K562 (cell line): ENCODE results near the gene VARS1. TPM values are rescaled to one million over a fixed set of nuclear protein-coding genes. Genes with fewer than 3 reads are reported as not detected.

Experiments
- CREM ChIP-seq: IDR thresholded peaks from 2 replicates; pipeline ENCODE4 v1.6.1; 2014; ENCODE audit warnings: antibody characterized with exemption, low read depth
- ESRRB ChIP-seq: fragments of 250-450 bp; sonication (Bioruptor Pico); IDR thresholded peaks from 2 replicates; pipeline ENCODE4 v1.5.0; 2020; ENCODE audit warnings: mild to moderate bottlenecking, moderate library complexity, borderline replicate concordance
- GATA2 ChIP-seq: sonication (generic); formaldehyde crosslinking; IDR thresholded peaks from 2 replicates; pipeline ENCODE4 v1.4.0; 2020; ENCODE audit warnings: mild to moderate bottlenecking, missing genetic modification reagents
- HDAC6 ChIP-seq: IDR thresholded peaks from 2 replicates; pipeline ENCODE4 v1.6.1; 2012; ENCODE audit warnings: low read depth, mild to moderate bottlenecking, control low read depth, inconsistent platforms, low read length, moderate library complexity
- HMGN3 ChIP-seq: IDR thresholded peaks from 2 replicates; pipeline ENCODE4 v1.6.1; 2011; ENCODE audit warnings: borderline replicate concordance, low read depth, mild to moderate bottlenecking, mixed read lengths, low read length; ENCODE audit not compliant: insufficient read length; ENCODE audit errors: extremely low read depth
- ILK ChIP-seq: fragments of 450-650 bp; IDR thresholded peaks from 2 replicates; pipeline ENCODE4 v1.6.1; 2016; ENCODE audit warnings: missing genetic modification characterization, low read depth, mild to moderate bottlenecking, missing compliant biosample characterization, moderate library complexity, borderline replicate concordance
- MCM7 ChIP-seq, 2 experiments: fragments of 450-650 bp; IDR thresholded peaks; 2 replicates each; pipeline ENCODE4 v1.6.1; 2016 to 2018
- MYBL2 ChIP-seq, 2 experiments: fragments of 450-650 bp in 1 of 2; sonication (generic) in 1 of 2; formaldehyde crosslinking in 1 of 2; IDR thresholded peaks; 2 replicates each; pipeline versions ENCODE4 v1.6.1 to v1.8.1; 2017 to 2022; ENCODE audit warnings: borderline replicate concordance in 1 of 2, inconsistent platforms in 1 of 2, low read depth in 1 of 2, mild to moderate bottlenecking in 1 of 2, missing genetic modification reagents in 1 of 2, moderate library complexity in 1 of 2
- NFE2L1 ChIP-seq: fragments of 450-650 bp; IDR thresholded peaks from 2 replicates; pipeline ENCODE4 v1.6.1; 2016; ENCODE audit warnings: missing genetic modification characterization, low read depth, mild to moderate bottlenecking, missing compliant biosample characterization, moderate library complexity, borderline replicate concordance
- NR2C2 ChIP-seq, 2 experiments: fragments of 200-800 bp in 1 of 2; sonication (Bioruptor generic) in 1 of 2; sonication (generic) in 1 of 2; formaldehyde crosslinking in 1 of 2; IDR thresholded peaks; 2 replicates each; pipeline versions ENCODE4 v1.6.1 to v1.8.0; 2016 to 2022; ENCODE audit warnings: mild to moderate bottlenecking in 1 of 2, missing compliant biosample characterization in 1 of 2, missing genetic modification characterization in 1 of 2, missing genetic modification reagents in 1 of 2
- POLR2AphosphoS2 ChIP-seq: IDR thresholded peaks from 2 replicates; pipeline ENCODE4 v1.6.1; 2012; ENCODE audit warnings: low read length, improper control_type of control experiment
- POLR3G ChIP-seq: IDR thresholded peaks from 2 replicates; pipeline ENCODE4 v1.6.1; 2011; ENCODE audit not compliant: insufficient read length, insufficient replicate concordance; ENCODE audit errors: extremely low read depth
- PRMT5 ChIP-seq: sonication (generic); formaldehyde crosslinking; IDR thresholded peaks from 2 replicates; pipeline ENCODE4 v1.5.0; 2020; ENCODE audit warnings: missing genetic modification reagents
- RB1 ChIP-seq: fragments of 450-650 bp; IDR thresholded peaks from 2 replicates; pipeline ENCODE4 v1.6.1; 2017; ENCODE audit warnings: low read depth, mild to moderate bottlenecking
- RFX5 ChIP-seq: IDR thresholded peaks from 2 replicates; pipeline ENCODE4 v1.6.1; 2011; ENCODE audit warnings: low read depth, mild to moderate bottlenecking, improper control_type of control experiment, low read length
- SMARCE1 ChIP-seq: fragments of 450-650 bp; IDR thresholded peaks from 2 replicates; pipeline ENCODE4 v1.7.1; 2016; ENCODE audit warnings: mild to moderate bottlenecking
- SRSF3 ChIP-seq: fragments of 200-400 bp; formaldehyde crosslinking; IDR thresholded peaks from 2 replicates; pipeline ENCODE4 v1.6.1; 2016; ENCODE audit warnings: mild to moderate bottlenecking, low read length, moderate library complexity; ENCODE audit not compliant: insufficient read depth
- TCF7 ChIP-seq: sonication (generic); IDR thresholded peaks from 2 replicates; pipeline ENCODE4 v1.6.1; 2016; ENCODE audit warnings: antibody characterized with exemption, borderline replicate concordance
- TCF7L2 ChIP-seq: fragments of 150-350 bp; IDR thresholded peaks from 2 replicates; pipeline ENCODE4 v1.6.1; 2016; ENCODE audit warnings: low read depth, mild to moderate bottlenecking, low read length, moderate library complexity
- TSC22D4 ChIP-seq: fragments of 450-650 bp; IDR thresholded peaks from 2 replicates; pipeline ENCODE4 v1.6.1; 2016; ENCODE audit warnings: missing genetic modification characterization, missing biosample characterization, control low read depth
- polyA plus RNA-seq, 8 experiments: library from polyadenylated mRNA; depleted of rRNA in 4 of 8; stranded (reverse) in 5 of 8; unstranded in 3 of 8; fragments of >200 nt; fragmentation: Nextera tagmentation in 2 of 8; fragmentation: Illumina TruSeq in 1 of 8; extraction: Ambion mirVana in 2 of 8; extraction: Trizol in 1 of 8; gene quantifications; 2 replicates each; pipeline versions ENCODE4 v1.2.1 to v1.2.3, GENCODE V29; 2011 to 2014; ENCODE audit warnings: inconsistent platforms in 1 of 8, missing spikeins in 1 of 8
- total RNA-seq, 7 experiments: library from RNA; depleted of rRNA in 6 of 7; stranded (reverse); fragments of >200 nt in 6 of 7; fragmentation: Illumina TruSeq in 2 of 7; extraction: Trizol in 2 of 7; gene quantifications; 2 replicates each; pipeline versions ENCODE4 v1.2.1 to v1.2.3, GENCODE V29; 2011 to 2021; ENCODE audit warnings: low replicate concordance in 1 of 7
- TF ChIP-seq, protein P1 (sequence below): fragments of 250-450 bp; sonication (Bioruptor Pico); IDR thresholded peaks from 2 replicates; pipeline ENCODE4 v1.8.0; 2022; ENCODE audit warnings: moderate library complexity, mild to moderate bottlenecking, inconsistent platforms
- TF ChIP-seq, protein P2 (sequence below): fragments of 450-650 bp; IDR thresholded peaks from 2 replicates; pipeline ENCODE4 v1.6.1; 2016; ENCODE audit warnings: missing biosample characterization, missing genetic modification characterization
- TF ChIP-seq, protein P3 (sequence below): fragments of 250-450 bp; sonication (Bioruptor Pico); IDR thresholded peaks from 2 replicates; pipeline ENCODE4 v1.5.0; 2021; ENCODE audit warnings: mild to moderate bottlenecking, moderate library complexity

VARS1 gene
- total and polyA plus RNA-seq, 9 of the 15 experiments (the other 6 are each of a cell fraction or from before 2014, with no cell fraction given), result 2.9 to 488 (median 130) TPM

DNA sequence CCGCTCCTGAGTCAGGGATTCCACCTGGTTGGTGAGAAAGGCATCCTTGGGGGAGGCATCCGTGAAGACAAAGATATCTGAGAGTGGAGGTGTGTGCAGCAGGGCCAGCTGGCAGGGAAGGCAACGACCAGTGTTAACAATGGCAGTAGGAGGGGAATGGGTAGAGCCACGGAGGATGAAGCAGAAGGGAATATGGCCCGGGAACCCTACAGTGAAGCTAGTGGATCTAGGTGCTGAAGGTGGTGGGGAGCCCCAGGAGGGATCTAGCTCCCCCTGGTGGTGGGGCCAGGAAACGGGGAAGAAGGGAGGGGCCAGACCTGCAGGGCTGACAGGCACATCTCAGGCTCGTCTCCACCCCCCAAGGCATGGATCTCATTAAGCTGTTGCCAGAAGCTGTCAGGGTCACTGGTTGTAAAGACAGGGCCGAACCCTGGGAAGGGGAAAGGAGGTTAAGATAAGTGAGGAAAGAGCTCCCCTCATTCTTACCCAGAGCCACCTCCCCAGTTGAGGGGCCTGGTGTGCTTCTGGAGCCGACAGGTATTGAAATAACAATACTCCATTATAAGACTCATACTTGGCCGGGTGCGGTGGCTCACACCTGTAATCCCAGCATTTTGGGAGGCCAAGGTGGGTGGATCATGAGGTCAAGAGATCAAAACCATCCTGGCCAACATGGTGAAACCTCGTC, 25.7 kb downstream of the VARS1 start (continued):
- TF ChIP-seq PRMT5 (CRISPR knock-in tag) (no peak), POLR2AphosphoS2 (no peak), SMARCE1 (peak; percentile 70; the same call in 1 of the 2 replicates), GATA2 (CRISPR knock-in tag) (no peak), HDAC6 (no peak), SRSF3 (no peak), CREM (peak; percentile 70), MCM7 (IDR thresholded peaks at IDR 0.05) (no peak), NFE2L1 (tag) (no peak), RB1 (peak; percentile 98), TCF7L2 (no peak), RFX5 (no peak), MYBL2 (IDR thresholded peaks at IDR 0.05; ENCODE audit: low read depth) (no peak), MYBL2 (CRISPR knock-in tag; IDR thresholded peaks at IDR 0.05; ENCODE audit: borderline replicate concordance) (no peak), NR2C2 (CRISPR knock-in tag; IDR thresholded peaks at IDR 0.05) (0 out of 2 replicates have a peak, but pooled peaks have one; percentile 47), NR2C2 (tag; IDR thresholded peaks at IDR 0.05) (no peak), ESRRB (no peak), POLR3G (no peak), TCF7 (0 out of 2 replicates have a peak, but pooled peaks have one; percentile 33), TSC22D4 (no peak), HMGN3 (peak; percentile 27), ILK (tag) (no peak)
- TF ChIP-seq, protein P1, sequence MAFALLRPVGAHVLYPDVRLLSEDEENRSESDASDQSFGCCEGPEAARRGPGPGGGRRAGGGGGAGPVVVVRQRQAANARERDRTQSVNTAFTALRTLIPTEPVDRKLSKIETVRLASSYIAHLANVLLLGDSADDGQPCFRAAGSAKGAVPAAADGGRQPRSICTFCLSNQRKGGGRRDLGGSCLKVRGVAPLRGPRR (CRISPR knock-in tag), result 0 out of 2 replicates have a peak, but pooled peaks have one; percentile 13
- TF ChIP-seq, protein P2, sequence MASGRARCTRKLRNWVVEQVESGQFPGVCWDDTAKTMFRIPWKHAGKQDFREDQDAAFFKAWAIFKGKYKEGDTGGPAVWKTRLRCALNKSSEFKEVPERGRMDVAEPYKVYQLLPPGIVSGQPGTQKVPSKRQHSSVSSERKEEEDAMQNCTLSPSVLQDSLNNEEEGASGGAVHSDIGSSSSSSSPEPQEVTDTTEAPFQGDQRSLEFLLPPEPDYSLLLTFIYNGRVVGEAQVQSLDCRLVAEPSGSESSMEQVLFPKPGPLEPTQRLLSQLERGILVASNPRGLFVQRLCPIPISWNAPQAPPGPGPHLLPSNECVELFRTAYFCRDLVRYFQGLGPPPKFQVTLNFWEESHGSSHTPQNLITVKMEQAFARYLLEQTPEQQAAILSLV, result no peak
- TF ChIP-seq, protein P3, sequence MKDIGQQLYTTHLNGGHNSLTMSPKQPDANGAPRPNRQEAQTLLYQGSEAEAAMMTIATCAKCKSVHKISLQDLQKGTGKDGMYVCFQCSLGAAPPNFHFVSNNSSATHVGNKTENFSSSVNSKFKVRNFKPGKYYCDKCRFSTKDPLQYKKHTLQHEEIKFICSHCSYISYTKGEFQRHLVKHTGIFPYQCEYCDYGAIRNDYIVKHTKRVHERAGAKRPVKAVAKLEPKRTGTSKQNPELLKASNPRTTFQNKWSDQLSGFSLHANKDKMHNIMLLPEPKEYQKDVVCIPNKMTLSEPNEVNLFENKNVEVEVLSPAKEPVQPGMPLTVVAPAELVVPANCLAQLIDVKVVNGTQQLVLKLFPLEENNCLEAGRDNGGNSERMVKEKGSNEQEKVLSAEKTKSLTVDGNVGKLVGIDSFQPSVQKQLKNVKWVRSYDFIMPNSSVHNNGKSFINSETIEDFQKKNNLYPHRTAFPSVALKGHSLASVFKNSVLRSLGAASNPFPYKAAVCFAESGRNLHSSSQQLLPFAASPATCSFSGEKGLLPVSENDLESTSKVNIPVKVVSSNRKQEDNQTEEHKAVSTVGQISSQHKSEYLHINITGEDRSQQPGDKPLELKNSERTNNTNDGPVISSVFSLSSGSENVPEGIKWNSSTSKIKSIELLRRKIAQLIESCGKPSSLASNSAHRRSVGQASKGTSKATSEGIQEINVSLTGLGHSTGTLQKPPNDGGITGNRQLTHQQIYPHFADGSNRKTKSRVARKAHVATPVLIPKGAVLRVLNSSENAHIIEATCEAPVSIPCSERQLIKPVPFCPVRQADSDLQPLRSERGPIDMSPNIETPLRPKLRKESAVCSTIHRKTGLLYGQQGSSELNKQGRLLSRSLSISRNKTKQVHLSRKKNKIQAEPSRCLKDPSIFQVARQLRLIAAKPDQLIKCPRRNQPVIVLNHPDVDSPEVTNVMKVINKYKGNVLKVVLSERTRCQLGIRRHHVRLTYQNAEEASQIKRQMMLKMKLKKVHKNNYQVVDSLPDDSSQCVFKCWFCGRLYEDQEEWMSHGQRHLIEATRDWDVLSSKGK, result no peak
